Endodermal cell (in vitro differentiated cells): ENCODE results near the gene C2CD4B. TPM values are rescaled to one million over a fixed set of nuclear protein-coding genes. Genes with fewer than 3 reads are reported as not detected.

Source experiments
- DNase-seq: peaks from one replicate; pipeline ENCODE4 v3.0.0-alpha.2; 2017
- H3K27ac ChIP-seq: 2 replicates; pipeline ENCODE4 v1.5.1; 2013; ENCODE audit warnings: mild to moderate bottlenecking, low read depth, low read length, moderate library complexity
- H3K27me3 ChIP-seq: 2 replicates; pipeline ENCODE4 v1.6.1; 2013; ENCODE audit warnings: mild to moderate bottlenecking, low read length, moderate library complexity; ENCODE audit not compliant: insufficient read depth, control insufficient read depth, poor library complexity, severe bottlenecking
- H3K36me3 ChIP-seq: 2 replicates; pipeline ENCODE4 v1.7.0; 2013; ENCODE audit warnings: mild to moderate bottlenecking, low read length, moderate library complexity; ENCODE audit not compliant: control insufficient read depth, insufficient read depth
- H3K4me1 ChIP-seq: one replicate; pipeline ENCODE4 v1.7.0; 2013; ENCODE audit warnings: low read length; ENCODE audit not compliant: control insufficient read depth, insufficient read depth
- H3K4me3 ChIP-seq: 2 replicates; pipeline ENCODE4 v1.5.1; 2013; ENCODE audit warnings: mild to moderate bottlenecking, low read length, moderate library complexity
- H3K9ac ChIP-seq: 2 replicates; pipeline ENCODE4 v1.6.1; 2013; ENCODE audit warnings: mild to moderate bottlenecking, low read length, moderate library complexity; ENCODE audit not compliant: poor library complexity, severe bottlenecking; ENCODE audit errors: extremely low read depth
- H3K9me3 ChIP-seq: 2 replicates; pipeline ENCODE4 v1.6.1; 2013; ENCODE audit warnings: mild to moderate bottlenecking, low read length, moderate library complexity; ENCODE audit not compliant: control insufficient read depth
- H3K27ac Mint-ChIP-seq: 2 replicates; pipeline ENCODE4 v1.8.0; 2020; ENCODE audit warnings: mixed read lengths
- H3K27me3 Mint-ChIP-seq: 2 replicates; pipeline ENCODE4 v1.8.0; 2021; ENCODE audit warnings: mild to moderate bottlenecking, mixed read lengths; ENCODE audit not compliant: insufficient read depth
- H3K36me3 Mint-ChIP-seq: 2 replicates; pipeline ENCODE4 v1.8.0; 2020; ENCODE audit warnings: low read depth, mixed read lengths
- H3K4me1 Mint-ChIP-seq: 2 replicates; pipeline ENCODE4 v1.8.0; 2020; ENCODE audit warnings: mixed read lengths
- H3K4me3 Mint-ChIP-seq: 2 replicates; pipeline ENCODE4 v1.8.0; 2020; ENCODE audit warnings: mild to moderate bottlenecking, moderate library complexity, mixed read lengths
- H3K9me3 Mint-ChIP-seq: 2 replicates; pipeline ENCODE4 v1.8.0; 2020; ENCODE audit warnings: mild to moderate bottlenecking, mixed read lengths
- CTCF ChIP-seq: fragments of 200-600 bp; sonication (generic); conservative IDR thresholded peaks from 2 replicates; pipeline ENCODE4 v1.5.0; 2021; ENCODE audit warnings: antibody characterized with exemption, mild to moderate bottlenecking
- WGBS, 2 experiments: methylation state at CpG; one replicate each; pipeline versions ENCODE4 v1.1.5 to v1.1.7; 2013; ENCODE audit warnings: missing lambda C conversion rate in 2 of 2, mixed read lengths in 1 of 2; ENCODE audit not compliant: insufficient coverage in 1 of 2, insufficient read length in 1 of 2; 5-methylcytosine and 5-hydroxymethylcytosine counted together
- total RNA-seq, 2 donors: library from RNA; stranded (reverse); fragmentation: NEBNext Ultra II Directional in 1 of 2; extraction: Animal tissue kit (Norgen Biotek cat#: 25700) in 1 of 2; gene quantifications; 2 replicates in 1 of 2; 3 replicates in 1 of 2; pipeline ENCODE4 v1.2.1, GENCODE V29; 2021

C2CD4B gene
- total RNA-seq, 2 donors from 2014 or later, result 0.22 to 0.66 TPM

- H3K27me3 Mint-ChIP-seq, result no peaks in the 10 kb centered on the region
- WGBS, 2 experiments, result 66 to 71% methylated on average over 2 of the region's 2 CpGs
- Histone ChIP-seq H3K9ac (no peak overlapping the region), H3K27ac (no peak overlapping the region), H3K4me3 (no peak overlapping the region), H3K27me3 (no peaks in the 10 kb centered on the region), H3K4me1 (no peaks in the 10 kb centered on the region), H3K36me3 (no peaks in the 10 kb centered on the region), H3K9me3 (no peaks in the 10 kb centered on the region)
- peaks cover 8% of the 10 kb centered on the region for H3K4me1 Mint-ChIP-seq
- no peak overlapping the region for H3K4me3 Mint-ChIP-seq
- no peak overlapping the region for H3K27ac Mint-ChIP-seq
- H3K9me3 Mint-ChIP-seq, result peaks cover 16% of the 10 kb centered on the region
- TF ChIP-seq CTCF, result no peak
- no peak for DNase-seq
- no peaks in the 10 kb centered on the region for H3K36me3 Mint-ChIP-seq
These were observed 40.1 kb downstream of the C2CD4B start for GRCh38 chr15:62124973-62125303.

GRCh38 chr15:62124176-62124972 lies 40.7 kb downstream of the C2CD4B start:
- H3K27me3 Mint-ChIP-seq, result no peaks in the 10 kb centered on the region
- Histone ChIP-seq H3K4me1 (no peaks in the 10 kb centered on the region), H3K27ac (no peak overlapping the region), H3K9ac (no peak overlapping the region), H3K27me3 (no peaks in the 10 kb centered on the region), H3K4me3 (no peak overlapping the region), H3K9me3 (no peaks in the 10 kb centered on the region), H3K36me3 (no peaks in the 10 kb centered on the region)
- no peaks in the 10 kb centered on the region for H3K36me3 Mint-ChIP-seq
- DNase-seq, result no peak
- H3K27ac Mint-ChIP-seq, result no peak overlapping the region
- WGBS, 2 experiments, result 89 to 90% methylated on average over 2 to 6 of the region's 6 CpGs
- no peak for TF ChIP-seq CTCF
- H3K4me1 Mint-ChIP-seq, result peaks cover 8% of the 10 kb centered on the region
- no peak overlapping the region for H3K4me3 Mint-ChIP-seq
- peaks cover 16% of the 10 kb centered on the region for H3K9me3 Mint-ChIP-seq

- no peak for TF ChIP-seq CTCF
- no peak overlapping the region for H3K27ac Mint-ChIP-seq
- no peak overlapping the region for H3K4me3 ChIP-seq
- peaks cover 8% of the 10 kb centered on the region for H3K4me1 Mint-ChIP-seq
- no peaks in the 10 kb centered on the region for H3K27me3 Mint-ChIP-seq
- DNase-seq, result no peak
- H3K9me3 ChIP-seq, result no peaks in the 10 kb centered on the region
- no peaks in the 10 kb centered on the region for H3K4me1 ChIP-seq
- no peaks in the 10 kb centered on the region for H3K36me3 Mint-ChIP-seq
- WGBS, 2 experiments, result 90 to 94% methylated on average over 2 of the region's 2 CpGs
- peaks cover 12% of the 10 kb centered on the region for H3K9me3 Mint-ChIP-seq
- H3K36me3 ChIP-seq, result no peaks in the 10 kb centered on the region
- no peaks in the 10 kb centered on the region for H3K27me3 ChIP-seq
- no peak overlapping the region for H3K9ac ChIP-seq
- H3K27ac ChIP-seq, result no peak overlapping the region
- no peak overlapping the region for H3K4me3 Mint-ChIP-seq
These were observed 42.8 kb downstream of the C2CD4B start for GRCh38 chr15:62122249-62122648.
